ENCODE measurements around the gene INTS15.

- TF ChIP-seq CTCF (IDR thresholded peaks at IDR 0.05) (no peak), POLR2A (IDR thresholded peaks at IDR 0.05) (no peak)
Observed at GRCh38 chr7:6653071-6654003, 63.5 kb downstream of the INTS15 start.
